GM12878 (cell line): Measurements from ENCODE around the gene IDH3A.

Source experiments
- CEBPB ChIP-seq, 2 experiments: fragments of 150-350 bp in 1 of 2; IDR thresholded peaks; 2 replicates each; pipeline ENCODE4 v1.6.1; 2012 to 2014; ENCODE audit warnings: low read depth in 2 of 2, low read length in 2 of 2, borderline replicate concordance in 1 of 2, inconsistent platforms in 1 of 2
- CTCF ChIP-seq, 3 experiments: IDR thresholded peaks in 2 of 3; conservative IDR thresholded peaks in 1 of 3; 2 replicates each; pipeline ENCODE4 v1.5.1; 2011; ENCODE audit warnings: low read depth in 3 of 3, low read length in 3 of 3, mild to moderate bottlenecking in 3 of 3, control low read depth in 2 of 3, moderate library complexity in 2 of 3, inconsistent platforms in 1 of 3, mixed read lengths in 1 of 3; ENCODE audit not compliant: control insufficient read depth in 2 of 3, insufficient read depth in 1 of 3; ENCODE audit errors: extremely low read depth in 1 of 3
- EZH2 ChIP-seq: IDR thresholded peaks from 2 replicates; pipeline ENCODE4 v1.6.1; 2012; ENCODE audit warnings: low read depth, mild to moderate bottlenecking, control low read depth, inconsistent platforms, low read length, borderline replicate concordance; ENCODE audit not compliant: control insufficient read depth
- MLLT1 ChIP-seq: fragments of 450-650 bp; IDR thresholded peaks from 2 replicates; pipeline ENCODE4 v1.6.1; 2016; ENCODE audit warnings: mild to moderate bottlenecking
- MYC ChIP-seq: IDR thresholded peaks from 2 replicates; pipeline ENCODE4 v1.6.1; 2011; ENCODE audit warnings: mild to moderate bottlenecking, low read length, moderate library complexity, inconsistent platforms; ENCODE audit not compliant: insufficient read depth, insufficient replicate concordance, insufficient read length, severe bottlenecking
- POLR2A ChIP-seq: IDR thresholded peaks from 2 replicates; pipeline ENCODE4 v1.6.1; 2011; ENCODE audit warnings: low read depth, mild to moderate bottlenecking, low read length
- SIN3A ChIP-seq: IDR thresholded peaks from 2 replicates; pipeline ENCODE4 v1.6.1; 2012; ENCODE audit warnings: low read depth, low read length, improper control_type of control experiment

- TF ChIP-seq CTCF (IDR thresholded peaks at IDR 0.05 in 2 of 3, conservative IDR thresholded peaks at IDR 0.05 in 1 of 3; ENCODE audit: control insufficient read depth in 2 of 3, extremely low read depth in 1 of 3, insufficient read depth in 1 of 3, low read depth in 3 of 3, low read length in 3 of 3) (no peak), MLLT1 (no peak), EZH2 (no peak), MYC (no peak), CEBPB (IDR thresholded peaks at IDR 0.05; ENCODE audit: borderline replicate concordance in 1 of 2, low read depth in 2 of 2, low read length in 2 of 2) (no peak), SIN3A (no peak), POLR2A (no peak)
These were observed 61.2 kb downstream of the IDH3A start for GRCh38 chr15:78210349-78210717.
